Endothelial cell of umbilical vein (primary cell): Measurements from ENCODE around the gene FANCG. TPM values are rescaled to one million over a fixed set of nuclear protein-coding genes. Genes with fewer than 3 reads are reported as not detected.

Experiments
- BruUV-seq: library from RNA; stranded (reverse); fragments of 400-500 nt; replicated peaks from 2 replicates; lab custom pipeline; 2021; lab: Mats Ljungman, UMichigan
- CTCF ChIA-PET: fragments of 300-600, 350-600 bp; sonication (Branson Sonifier 250); formaldehyde crosslinking; loops from one replicate; lab custom pipeline; 2021; ENCODE audit warnings: antibody characterized with exemption, inconsistent platforms; lab: Charles Lee
- POLR2A ChIA-PET: fragments of 300-600, 350-600 bp; sonication (Branson Sonifier 250); formaldehyde crosslinking; loops from one replicate; lab custom pipeline; 2021; ENCODE audit warnings: antibody characterized with exemption, inconsistent platforms; lab: Charles Lee
- DNase-seq: peaks from one replicate; pipeline ENCODE4 v3.0.0-alpha.2; 2011; ENCODE audit warnings: low read depth, low spot score
- FAIRE-seq: peaks from 2 replicates; lab custom pipeline; 2011; peaks lifted over from hg19 to GRCh38; lab: Jason Lieb, UNC
- H2AFZ ChIP-seq: 2 replicates; pipeline ENCODE4 v1.6.0; 2012; ENCODE audit warnings: low read depth, low read length, control low read depth, inconsistent platforms
- H3K27ac ChIP-seq: 2 replicates; pipeline ENCODE4 v1.5.1; 2011; ENCODE audit warnings: low read depth, mild to moderate bottlenecking, control low read depth, low read length, moderate library complexity; ENCODE audit not compliant: insufficient read depth
- H3K27me3 ChIP-seq, 2 experiments: 2 replicates each; pipeline versions ENCODE4 v1.6.0 to v1.6.1; 2011; ENCODE audit warnings: low read length in 2 of 2, mixed read lengths in 1 of 2; ENCODE audit not compliant: control insufficient read depth in 2 of 2, insufficient read depth in 2 of 2
- H3K36me3 ChIP-seq, 2 experiments: 2 replicates in 1 of 2; 3 replicates in 1 of 2; pipeline ENCODE4 v1.5.1; 2011; ENCODE audit warnings: low read length in 2 of 2, mild to moderate bottlenecking in 1 of 2, moderate library complexity in 1 of 2; ENCODE audit not compliant: control insufficient read depth in 2 of 2, insufficient read depth in 2 of 2; ENCODE audit errors: extremely low read depth in 1 of 2
- H3K4me1 ChIP-seq: 3 replicates; pipeline ENCODE4 v1.5.1; 2011; ENCODE audit warnings: mild to moderate bottlenecking, low read length; ENCODE audit not compliant: control insufficient read depth, insufficient read depth; ENCODE audit errors: extremely low read depth
- H3K4me2 ChIP-seq: 2 replicates; pipeline ENCODE4 v1.6.1; 2011; ENCODE audit warnings: low read length, control low read depth, mixed read lengths; ENCODE audit not compliant: insufficient read depth
- H3K4me3 ChIP-seq, 3 experiments: fragments of 200-600 bp in 1 of 3; sonication (generic), shearing (Covaris generic) in 1 of 3; replicated peaks in 1 of 3; 2 replicates each; pipeline ENCODE4 v1.5.1; 2011 to 2016; ENCODE audit warnings: control low read depth in 3 of 3, low read length in 3 of 3, mild to moderate bottlenecking in 2 of 3, inconsistent platforms in 1 of 3, low read depth in 1 of 3, moderate library complexity in 1 of 3; ENCODE audit not compliant: insufficient read depth in 1 of 3
- H3K79me2 ChIP-seq: 2 replicates; pipeline ENCODE4 v1.6.0; 2012; ENCODE audit warnings: low read length, inconsistent platforms; ENCODE audit not compliant: control insufficient read depth, insufficient read depth
- H3K9ac ChIP-seq: replicated peaks from 2 replicates; pipeline ENCODE3; 2011; ENCODE audit warnings: low read length, control low read depth; ENCODE audit not compliant: insufficient read depth; ENCODE audit errors: extremely low read depth
- H3K9me1 ChIP-seq: replicated peaks from 3 replicates; pipeline ENCODE4 v1.6.0; 2011; ENCODE audit warnings: mild to moderate bottlenecking, low read length; ENCODE audit not compliant: control insufficient read depth, insufficient read depth; ENCODE audit errors: extremely low read depth
- H3K9me3 ChIP-seq: replicated peaks from 2 replicates; pipeline ENCODE4 v1.5.1; 2012; ENCODE audit warnings: low read length, inconsistent platforms; ENCODE audit not compliant: control insufficient read depth, insufficient read depth
- H4K20me1 ChIP-seq: replicated peaks from 2 replicates; pipeline ENCODE3; 2011; ENCODE audit warnings: mild to moderate bottlenecking, low read length; ENCODE audit not compliant: control insufficient read depth, insufficient read depth; ENCODE audit errors: extremely low read depth
- EZH2 ChIP-seq: IDR thresholded peaks from 2 replicates; pipeline ENCODE4 v1.6.1; 2012; ENCODE audit warnings: borderline replicate concordance, low read depth, mild to moderate bottlenecking, moderate library complexity, low read length, inconsistent platforms; ENCODE audit not compliant: severe bottlenecking
- FOS ChIP-seq: IDR thresholded peaks from 2 replicates; pipeline ENCODE4 v1.6.1; 2011; ENCODE audit warnings: mild to moderate bottlenecking, low read length, moderate library complexity, borderline replicate concordance; ENCODE audit not compliant: insufficient read depth
- GATA2 ChIP-seq: IDR thresholded peaks from 2 replicates; pipeline ENCODE4 v1.7.0; 2011; ENCODE audit warnings: low read depth, mild to moderate bottlenecking, moderate library complexity, mixed read lengths, low read length; ENCODE audit not compliant: insufficient read length, insufficient read depth
- JUN ChIP-seq: IDR thresholded peaks from 2 replicates; pipeline ENCODE4 v1.6.1; 2011; ENCODE audit warnings: borderline replicate concordance, low read depth; ENCODE audit not compliant: insufficient read length, insufficient read depth
- MYC ChIP-seq: IDR thresholded peaks from one replicate; pipeline ENCODE4 v1.6.1; 2011; ENCODE audit warnings: mild to moderate bottlenecking, low read depth, low read length
- POLR2A ChIP-seq: IDR thresholded peaks from 2 replicates; pipeline ENCODE4 v1.6.1; 2012; ENCODE audit warnings: low read depth, mild to moderate bottlenecking, control low read depth, low read length
- POLR2AphosphoS5 ChIP-seq: IDR thresholded peaks from 2 replicates; pipeline ENCODE4 v1.6.1; 2012; ENCODE audit warnings: low read depth, mild to moderate bottlenecking, control low read depth, low read length, moderate library complexity; ENCODE audit not compliant: insufficient read depth
- dilution Hi-C: fragments of 300-500 bp; cut with MboI; formaldehyde crosslinking; loops from one replicate; pipeline ENCODE4 v1.15.0; 2019; ENCODE audit warnings: low sequenced_read_pairs; ENCODE audit not compliant: extremely low pct_ligation_motif_present
- intact Hi-C: fragments of 100-400 bp; cut with micrococcal nuclease; formaldehyde crosslinking; loops from one replicate; pipeline ENCODE4 v1.10.0; 2022
- polyA plus RNA-seq, 4 experiments: library from polyadenylated mRNA; depleted of rRNA in 3 of 4; stranded (reverse) in 3 of 4; unstranded in 1 of 4; fragments of >200 nt; gene quantifications; 2 replicates each; pipeline versions ENCODE4 v1.2.1 to v1.2.3, GENCODE V29; 2011 to 2012; ENCODE audit warnings: missing spikeins in 1 of 4
- total RNA-seq: library from RNA; stranded (reverse); gene quantifications from 2 replicates; pipeline ENCODE4 v1.2.3, GENCODE V29; 2021
- TF ChIP-seq, protein P1 (sequence below), 2 donors: IDR thresholded peaks; 1 replicate in 1 of 2; 2 replicates in 1 of 2; pipeline ENCODE4 v1.5.1; 2011; ENCODE audit warnings: low read length in 2 of 2, mild to moderate bottlenecking in 2 of 2, moderate library complexity in 2 of 2, control low read depth in 1 of 2, inconsistent platforms in 1 of 2, low read depth in 1 of 2; ENCODE audit not compliant: insufficient read depth in 1 of 2; ENCODE audit errors: extremely low read depth in 1 of 2
- TF ChIP-seq, protein P2 (sequence below): IDR thresholded peaks from 2 replicates; pipeline ENCODE4 v1.6.1; 2011; ENCODE audit not compliant: insufficient read depth, insufficient read length

The FANCG gene
- total and polyA plus RNA-seq, 2 donors (not counting 3 experiments of a cell fraction or from before 2014, with no cell fraction given), result 31.6 to 58.0 TPM

DNA sequence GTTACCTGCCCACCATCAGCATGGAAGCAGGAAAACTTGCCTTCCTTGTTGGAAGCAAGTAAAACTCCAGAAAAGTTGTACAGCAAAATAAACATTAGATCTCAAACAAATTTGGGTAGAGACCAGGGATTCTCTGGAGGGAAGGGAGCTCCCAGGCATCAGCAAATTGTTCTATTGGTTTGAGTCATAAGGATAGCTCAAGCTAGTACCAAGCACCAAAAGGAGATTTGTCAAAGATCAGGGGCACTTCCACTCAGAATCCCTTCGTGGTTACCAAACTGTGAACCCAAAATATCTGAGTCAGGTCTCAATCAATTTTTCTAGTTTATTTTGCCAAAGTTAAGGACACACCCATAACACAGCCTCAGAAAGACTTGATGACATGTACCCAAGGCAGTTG, 52.4 kb downstream of the FANCG start:
- no peaks in the 10 kb centered on the region for H3K36me3 ChIP-seq
- H3K4me2 ChIP-seq, result no peak overlapping the region
- peaks cover 9% of the 10 kb centered on the region for H3K4me1 ChIP-seq
- H3K27ac ChIP-seq, result no peak overlapping the region
- H2AFZ ChIP-seq, result no peak overlapping the region
- no peaks in the 10 kb centered on the region for H3K79me2 ChIP-seq
- no TSS peak for BruUV-seq
- no peak overlapping the region for H3K4me3 ChIP-seq
- intact Hi-C loops (no loop called here), dilution Hi-C loops (no loop called here)
- DNase-seq, result no peak
- ChIA-PET CTCF (interaction anchor here (0.9 to 4.5 kb wide), 7 partner anchors 8 to 128 kb away, joined by 4 to 29 read pairs (median 9); a partner anchor contains a TSS), POLR2A (interaction anchor here (1.1 kb wide), 1 partner anchor 45 kb away, joined by 3 read pairs; the partner anchor contains the start of gene VCP)
- no peaks in the 10 kb centered on the region for H3K27me3 ChIP-seq
- no peak for FAIRE-seq
- H3K9me3 ChIP-seq, result no peaks in the 10 kb centered on the region
- H3K9ac ChIP-seq, result no peak overlapping the region
- H3K9me1 ChIP-seq, result no peaks in the 10 kb centered on the region
- no peaks in the 10 kb centered on the region for H4K20me1 ChIP-seq
- no peak for TF ChIP-seq FOS
- no peak for TF ChIP-seq JUN
- TF ChIP-seq EZH2, result no peak
- TF ChIP-seq, protein P1, sequence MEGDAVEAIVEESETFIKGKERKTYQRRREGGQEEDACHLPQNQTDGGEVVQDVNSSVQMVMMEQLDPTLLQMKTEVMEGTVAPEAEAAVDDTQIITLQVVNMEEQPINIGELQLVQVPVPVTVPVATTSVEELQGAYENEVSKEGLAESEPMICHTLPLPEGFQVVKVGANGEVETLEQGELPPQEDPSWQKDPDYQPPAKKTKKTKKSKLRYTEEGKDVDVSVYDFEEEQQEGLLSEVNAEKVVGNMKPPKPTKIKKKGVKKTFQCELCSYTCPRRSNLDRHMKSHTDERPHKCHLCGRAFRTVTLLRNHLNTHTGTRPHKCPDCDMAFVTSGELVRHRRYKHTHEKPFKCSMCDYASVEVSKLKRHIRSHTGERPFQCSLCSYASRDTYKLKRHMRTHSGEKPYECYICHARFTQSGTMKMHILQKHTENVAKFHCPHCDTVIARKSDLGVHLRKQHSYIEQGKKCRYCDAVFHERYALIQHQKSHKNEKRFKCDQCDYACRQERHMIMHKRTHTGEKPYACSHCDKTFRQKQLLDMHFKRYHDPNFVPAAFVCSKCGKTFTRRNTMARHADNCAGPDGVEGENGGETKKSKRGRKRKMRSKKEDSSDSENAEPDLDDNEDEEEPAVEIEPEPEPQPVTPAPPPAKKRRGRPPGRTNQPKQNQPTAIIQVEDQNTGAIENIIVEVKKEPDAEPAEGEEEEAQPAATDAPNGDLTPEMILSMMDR (IDR thresholded peaks at IDR 0.05; ENCODE audit: extremely low read depth in 1 of 2, insufficient read depth in 1 of 2, low read depth in 1 of 2, low read length in 2 of 2), result no peak
- no peak for TF ChIP-seq MYC
- TF ChIP-seq, protein P2, sequence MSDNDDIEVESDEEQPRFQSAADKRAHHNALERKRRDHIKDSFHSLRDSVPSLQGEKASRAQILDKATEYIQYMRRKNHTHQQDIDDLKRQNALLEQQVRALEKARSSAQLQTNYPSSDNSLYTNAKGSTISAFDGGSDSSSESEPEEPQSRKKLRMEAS, result no peak
- TF ChIP-seq GATA2, result no peak
- no peak for TF ChIP-seq POLR2AphosphoS5
- TF ChIP-seq POLR2A, result no peak
